HG03064 (cell line): ENCODE results near the gene PCDHGA5.
"Not testable (repeated sequence)": the region's sequence is repeated elsewhere in the genome, so short reads cannot be mapped to it uniquely, and the experiment has no call there.

Experiments used
- ATAC-seq: cut with Tn5 transposase; IDR thresholded peaks from one replicate; pipeline ENCODE4 v1.9.1; 2021; ENCODE audit warnings: low read depth; ENCODE audit not compliant: unreplicated experiment

Gene PCDHGA5

GRCh38 chr5:141411575-141411974 lies 47.6 kb downstream of the PCDHGA5 start:
- no peak for ATAC-seq

- peak; percentile 72 for ATAC-seq
Measured at GRCh38 chr5:141412854-141413539, 49.0 kb downstream of the PCDHGA5 start, which contains the start of gene PCDHGA10. Gene PCDHGA10 (plus strand): TSS chr5:141412987. CDS start chr5:141413176, 189 bp downstream.

- ATAC-seq = no peak
Measured at GRCh38 chr5:141413540-141414069, 49.6 kb downstream of the PCDHGA5 start.

- not testable (repeated sequence) for ATAC-seq
Measured at GRCh38 chr5:141414548-141415274, 50.7 kb downstream of the PCDHGA5 start.

- not testable (repeated sequence) for ATAC-seq
Measured at GRCh38 chr5:141415275-141415618, 51.3 kb downstream of the PCDHGA5 start.
